ENCODE results near the gene MSLN. TPM values are rescaled to one million over a fixed set of nuclear protein-coding genes. Genes with fewer than 3 reads are reported as not detected.

The MSLN gene
- total RNA-seq (2014; rRNA removed) (0.73 and 4.7 TPM in 2 replicates), Bru-seq, nascent RNA (percentile 32 among the genes with signal in this experiment), BruChase-seq, experiment 1, labeled RNA remaining after a 6-hour chase (percentile 46 among the genes with signal in this experiment), BruChase-seq, experiment 2, labeled RNA remaining after a 2-hour chase (percentile 22 among the genes with signal in this experiment)
- long read RNA-seq, partial matches to known transcripts = 2 of 4 reads
- long read RNA-seq, other reads (novel, unspliced or antisense) = 1 of 4 reads

DNA sequence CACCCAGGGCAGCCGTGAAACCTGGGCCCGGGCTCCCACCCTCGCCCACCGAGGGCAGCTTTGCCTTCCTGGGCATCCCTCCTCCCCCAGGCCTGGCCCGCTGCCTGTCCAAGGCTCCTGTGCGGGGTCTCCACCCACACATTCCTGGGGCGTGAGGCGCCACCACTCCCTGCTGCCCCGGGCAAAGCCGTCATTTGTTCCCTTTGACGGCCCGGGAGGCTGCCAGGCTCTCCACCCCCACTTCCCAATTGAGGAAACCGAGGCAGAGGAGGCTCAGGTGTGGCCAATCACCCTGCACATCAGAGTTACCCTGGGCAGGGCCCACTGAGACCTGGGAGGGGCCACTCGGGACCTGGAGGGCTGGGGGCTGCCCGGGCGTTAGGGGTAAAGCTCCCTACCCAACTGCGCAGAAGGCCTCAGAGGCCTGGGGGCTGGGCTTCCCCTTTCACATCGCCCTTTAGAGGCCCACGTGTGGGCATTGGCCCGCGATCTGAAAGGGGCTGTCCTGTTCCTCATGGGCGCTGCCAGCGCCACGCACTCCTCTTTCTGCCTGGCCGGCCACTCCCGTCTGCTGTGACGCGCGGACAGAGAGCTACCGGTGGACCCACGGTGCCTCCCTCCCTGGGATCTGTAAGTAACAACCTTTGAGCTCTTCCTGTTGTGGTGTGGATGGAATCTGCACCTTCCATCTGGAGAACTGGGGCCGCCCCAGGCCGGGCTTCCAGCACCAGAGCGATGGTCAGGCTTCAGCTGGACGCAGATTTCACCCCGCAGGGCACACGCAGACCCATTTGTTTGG is at the start of gene MSLN:
TSS of gene MSLN (plus strand) at position 190 of the 799 bp plus-strand sequence. CDS start 1,947 bp downstream, outside the sequence.
- Histone ChIP-seq H3F3A (ENCODE audit: low read length, unreplicated experiment) (no peaks in the 10 kb centered on the region), H2AFZ (ENCODE audit: low read length) (0 out of 2 replicates have a peak within 1 kb of the TSS, but pooled peaks have one; percentile 18), H3K4me3 (ENCODE audit: low read length) (no peak within 1 kb of the TSS), H4K20me1 (ENCODE audit: low read length) (no peaks in the 10 kb centered on the region), H3K9me2 (replicated peaks; ENCODE audit: low read length) (no peaks in the 10 kb centered on the region), H3K9ac (ENCODE audit: low read length) (no peak within 1 kb of the TSS; the same call in 1 of the 2 replicates), H3K36me3 (ENCODE audit: low read depth, low read length) (no peaks in the 10 kb centered on the region), H3K79me2 (ENCODE audit: low read length) (no peaks in the 10 kb centered on the region), H3K27me3 (ENCODE audit: low read length) (no peaks in the 10 kb centered on the region), H3K4me1 (ENCODE audit: insufficient read depth, low read length) (peaks cover 13% of the 10 kb centered on the region), H3K4me2 (ENCODE audit: low read length) (peak within 1 kb of the TSS; percentile 49), H3K27ac (ENCODE audit: low read length) (no peak within 1 kb of the TSS), H3K9me3 (ENCODE audit: low read length) (no peaks in the 10 kb centered on the region)
- intact Hi-C loops (cut with micrococcal nuclease) = no loop called here
- TF ChIP-seq EZH2phosphoT487 (IDR thresholded peaks at IDR 0.05; ENCODE audit: borderline replicate concordance, low read length) (no peak), EZH2 (IDR thresholded peaks at IDR 0.05; ENCODE audit: low read length, unreplicated experiment) (no peak)
- TF ChIP-seq, protein P1, sequence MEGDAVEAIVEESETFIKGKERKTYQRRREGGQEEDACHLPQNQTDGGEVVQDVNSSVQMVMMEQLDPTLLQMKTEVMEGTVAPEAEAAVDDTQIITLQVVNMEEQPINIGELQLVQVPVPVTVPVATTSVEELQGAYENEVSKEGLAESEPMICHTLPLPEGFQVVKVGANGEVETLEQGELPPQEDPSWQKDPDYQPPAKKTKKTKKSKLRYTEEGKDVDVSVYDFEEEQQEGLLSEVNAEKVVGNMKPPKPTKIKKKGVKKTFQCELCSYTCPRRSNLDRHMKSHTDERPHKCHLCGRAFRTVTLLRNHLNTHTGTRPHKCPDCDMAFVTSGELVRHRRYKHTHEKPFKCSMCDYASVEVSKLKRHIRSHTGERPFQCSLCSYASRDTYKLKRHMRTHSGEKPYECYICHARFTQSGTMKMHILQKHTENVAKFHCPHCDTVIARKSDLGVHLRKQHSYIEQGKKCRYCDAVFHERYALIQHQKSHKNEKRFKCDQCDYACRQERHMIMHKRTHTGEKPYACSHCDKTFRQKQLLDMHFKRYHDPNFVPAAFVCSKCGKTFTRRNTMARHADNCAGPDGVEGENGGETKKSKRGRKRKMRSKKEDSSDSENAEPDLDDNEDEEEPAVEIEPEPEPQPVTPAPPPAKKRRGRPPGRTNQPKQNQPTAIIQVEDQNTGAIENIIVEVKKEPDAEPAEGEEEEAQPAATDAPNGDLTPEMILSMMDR (conservative IDR thresholded peaks at IDR 0.05; ENCODE audit: low read depth, low read length) = no peak
- ATAC-seq = peak; percentile 79
- TSS peak; percentile 88 for BruUV-seq (replicated peaks)
- POLR2A ChIA-PET (ENCODE audit: unreplicated experiment) = no interaction called here
- peak; percentile 72 for DNase-seq
- CTCF ChIA-PET = no interaction called here

GRCh38 chr16:711084-711483 is 49.5 kb upstream of the MSLN start:
- no peak for DNase-seq
- CTCF ChIA-PET = no interaction called here
- Histone ChIP-seq H3K4me1 (ENCODE audit: insufficient read depth, low read length) (peaks cover 16% of the 10 kb centered on the region), H3K9me3 (ENCODE audit: low read length) (no peaks in the 10 kb centered on the region), H3K27me3 (ENCODE audit: low read length) (peaks cover 26% of the 10 kb centered on the region), H3K4me2 (ENCODE audit: low read length) (no peak overlapping the region), H2AFZ (ENCODE audit: low read length) (no peak overlapping the region), H3K79me2 (ENCODE audit: low read length) (peaks cover 8% of the 10 kb centered on the region), H3K36me3 (ENCODE audit: low read depth, low read length) (no peaks in the 10 kb centered on the region), H3K9ac (ENCODE audit: low read length) (no peak overlapping the region), H3K4me3 (ENCODE audit: low read length) (no peak overlapping the region), H4K20me1 (ENCODE audit: low read length) (no peaks in the 10 kb centered on the region), H3F3A (ENCODE audit: low read length, unreplicated experiment) (no peaks in the 10 kb centered on the region), H3K9me2 (replicated peaks; ENCODE audit: low read length) (no peaks in the 10 kb centered on the region), H3K27ac (ENCODE audit: low read length) (no peak overlapping the region)
- no peak for ATAC-seq
- BruUV-seq (replicated peaks) = no TSS peak
- TF ChIP-seq EZH2 (IDR thresholded peaks at IDR 0.05; ENCODE audit: low read length, unreplicated experiment) (no peak), EZH2phosphoT487 (IDR thresholded peaks at IDR 0.05; ENCODE audit: borderline replicate concordance, low read length) (no peak)
- TF ChIP-seq, protein P1 (conservative IDR thresholded peaks at IDR 0.05; ENCODE audit: low read depth, low read length) = no peak
- POLR2A ChIA-PET (ENCODE audit: unreplicated experiment) = no interaction called here
- intact Hi-C loops (cut with micrococcal nuclease) = loop anchor here (10.0 kb wide), 1 partner anchor 74 kb away; the partner anchor contains the start of genes CHTF18 and RPUSD1

Measured in PC-3 (cell line).